ENCODE results near the gene PSMG3.

PSMG3 gene

DNA sequence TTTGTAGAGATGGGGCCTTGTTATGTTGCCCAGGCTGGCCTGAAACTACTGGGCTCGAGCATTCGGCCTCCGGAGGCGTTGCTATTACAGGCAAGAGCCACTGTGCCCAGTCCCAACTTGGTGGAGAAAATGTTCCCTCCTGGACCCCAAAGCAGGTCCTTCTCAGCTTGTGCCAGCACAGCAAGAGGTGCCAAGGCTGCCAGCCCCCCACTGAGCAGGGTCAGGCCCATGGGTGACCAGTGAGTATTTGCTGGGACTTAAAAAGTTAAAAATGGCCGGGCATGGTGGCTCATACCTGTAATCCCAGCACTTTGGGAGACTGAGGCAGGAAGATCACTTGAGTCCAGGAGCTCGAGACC lies 34.8 kb downstream of the PSMG3 start:
- no peak for TF ChIP-seq ZNF274 (IDR thresholded peaks at IDR 0.05; ENCODE audit: low read depth, low read length)

GRCh38 chr7:1534330-1535099 lies 35.3 kb downstream of the PSMG3 start:
- H3K4me3 ChIP-seq (ENCODE audit: low read length): no peak overlapping the region
- no peak for TF ChIP-seq ZNF274 (IDR thresholded peaks at IDR 0.05; ENCODE audit: low read depth, low read length)

More for the DNA sequence above, 34.8 kb downstream of the PSMG3 start:
- H3K4me3 ChIP-seq (ENCODE audit: low read length): no peak overlapping the region

DNA sequence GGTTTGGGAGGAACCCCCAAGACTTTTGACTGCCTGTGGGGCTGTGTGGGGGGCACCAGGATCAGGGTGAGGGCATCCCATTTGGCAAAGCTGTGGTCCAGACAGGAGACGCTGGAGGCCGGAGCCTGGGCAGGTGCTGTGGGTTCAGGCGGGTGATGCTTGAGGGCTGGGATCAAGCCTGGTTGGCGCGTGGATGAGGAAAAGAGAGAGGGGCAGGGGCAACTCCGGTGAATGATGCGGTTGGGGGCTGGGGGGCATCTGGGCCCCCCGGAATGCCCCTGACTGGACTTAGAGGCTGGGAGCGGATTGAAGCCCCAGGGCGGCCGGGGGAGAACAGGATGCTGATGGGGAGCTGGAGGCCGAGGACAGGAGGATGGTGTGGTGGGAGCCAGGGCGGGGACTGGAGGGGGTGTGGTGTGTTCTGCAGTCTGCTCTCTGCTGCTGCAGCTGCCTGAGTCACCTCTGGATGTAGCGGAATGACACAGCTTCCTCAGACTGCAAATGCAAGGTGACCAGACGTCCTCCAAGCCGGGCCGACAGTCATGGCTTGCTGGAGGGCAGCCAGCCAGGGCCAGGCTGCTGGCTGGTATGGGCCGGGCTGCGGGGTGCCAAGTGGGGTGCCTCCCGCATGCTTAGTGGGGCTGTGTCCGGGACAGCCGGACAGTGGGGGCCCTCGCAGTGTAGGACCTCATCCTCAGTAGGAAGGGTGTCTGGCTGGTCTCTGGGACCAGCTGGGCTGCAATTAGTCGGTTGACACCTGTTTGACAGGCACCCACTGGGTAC lies 36.1 kb downstream of the PSMG3 start:
- no peak overlapping the region for H3K4me3 ChIP-seq (ENCODE audit: low read length)

GRCh38 chr7:1533255-1533546 lies 36.6 kb downstream of the PSMG3 start:
- peak overlapping the region; percentile 66; the same call in 1 of the 2 replicates for H3K4me3 ChIP-seq (ENCODE audit: low read length)
- no peak for TF ChIP-seq ZNF274 (IDR thresholded peaks at IDR 0.05; ENCODE audit: low read depth, low read length)

More for the DNA sequence above, 36.1 kb downstream of the PSMG3 start:
- TF ChIP-seq ZNF274 (IDR thresholded peaks at IDR 0.05; ENCODE audit: low read depth, low read length): no peak

DNA sequence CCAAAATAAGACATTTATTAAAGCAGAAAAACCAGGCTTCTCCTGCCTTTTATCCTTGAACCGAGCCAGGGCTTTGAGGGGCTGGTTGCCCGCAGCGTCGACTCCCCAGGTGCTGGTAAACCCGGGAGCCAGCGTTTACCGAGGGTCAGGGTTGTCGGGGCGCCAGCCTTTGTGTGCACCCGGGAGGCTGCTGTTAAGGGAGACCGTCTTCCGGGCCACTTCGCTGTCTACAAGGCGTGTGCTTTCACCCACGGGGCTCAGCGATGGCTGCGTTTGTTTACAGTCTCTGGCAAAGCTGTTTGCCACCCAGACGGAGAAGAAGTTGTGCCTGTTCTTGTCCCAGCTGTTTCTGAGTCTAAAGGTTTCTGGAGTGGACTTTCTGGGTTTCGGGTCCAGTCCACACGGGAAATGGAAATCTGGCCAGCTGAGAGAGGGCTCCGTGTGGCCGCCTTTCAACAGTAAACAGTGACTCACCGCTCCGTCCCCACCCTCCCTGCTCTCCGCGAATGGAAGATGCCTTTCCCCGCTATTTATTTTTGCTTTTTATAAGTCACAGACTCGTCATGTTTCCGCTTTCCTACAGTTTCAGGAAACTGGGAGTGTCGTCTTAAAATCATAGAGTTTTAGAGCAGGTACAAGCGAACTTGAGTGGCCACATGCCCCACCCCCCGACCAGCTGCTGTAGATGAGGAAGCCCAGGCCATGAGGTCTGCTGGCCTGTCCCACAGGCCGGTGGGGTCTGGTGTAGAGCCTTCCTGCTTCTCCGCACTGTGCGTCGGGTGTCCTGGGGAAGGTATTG lies 37.2 kb downstream of the PSMG3 start:
- no peak for TF ChIP-seq ZNF274 (IDR thresholded peaks at IDR 0.05; ENCODE audit: low read depth, low read length)
- peak overlapping the region; percentile 66; the same call in 1 of the 2 replicates for H3K4me3 ChIP-seq (ENCODE audit: low read length)

- H3K4me3 ChIP-seq (ENCODE audit: low read length): peak overlapping the region; percentile 66; the same call in 1 of the 2 replicates
- no peak for TF ChIP-seq ZNF274 (IDR thresholded peaks at IDR 0.05; ENCODE audit: low read depth, low read length)
Measured at GRCh38 chr7:1531979-1532455, 37.8 kb downstream of the PSMG3 start.

GRCh38 chr7:1531263-1531978 lies 38.4 kb downstream of the PSMG3 start:
- peak overlapping the region; percentile 66 for H3K4me3 ChIP-seq (ENCODE audit: low read length)
- TF ChIP-seq ZNF274 (IDR thresholded peaks at IDR 0.05; ENCODE audit: low read depth, low read length): no peak

DNA sequence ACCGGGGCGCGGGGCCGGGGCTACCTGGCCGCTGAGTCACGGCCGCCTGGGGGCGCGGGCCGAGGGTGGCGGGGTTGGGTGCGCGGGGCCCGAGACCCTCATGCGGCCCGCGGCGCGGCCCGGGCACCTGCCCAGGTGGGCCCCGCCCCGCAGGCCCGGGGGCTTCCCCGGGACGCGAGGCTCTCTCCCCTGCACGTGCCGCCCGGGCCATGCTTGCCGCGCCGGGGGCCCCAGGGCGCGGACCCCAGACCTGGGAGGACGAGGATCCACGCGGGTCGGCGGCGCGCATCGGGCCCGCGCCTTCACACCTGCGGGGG lies 38.9 kb downstream of the PSMG3 start:
- no peak for TF ChIP-seq ZNF274 (IDR thresholded peaks at IDR 0.05; ENCODE audit: low read depth, low read length)
- peak overlapping the region; percentile 66 for H3K4me3 ChIP-seq (ENCODE audit: low read length)

DNA sequence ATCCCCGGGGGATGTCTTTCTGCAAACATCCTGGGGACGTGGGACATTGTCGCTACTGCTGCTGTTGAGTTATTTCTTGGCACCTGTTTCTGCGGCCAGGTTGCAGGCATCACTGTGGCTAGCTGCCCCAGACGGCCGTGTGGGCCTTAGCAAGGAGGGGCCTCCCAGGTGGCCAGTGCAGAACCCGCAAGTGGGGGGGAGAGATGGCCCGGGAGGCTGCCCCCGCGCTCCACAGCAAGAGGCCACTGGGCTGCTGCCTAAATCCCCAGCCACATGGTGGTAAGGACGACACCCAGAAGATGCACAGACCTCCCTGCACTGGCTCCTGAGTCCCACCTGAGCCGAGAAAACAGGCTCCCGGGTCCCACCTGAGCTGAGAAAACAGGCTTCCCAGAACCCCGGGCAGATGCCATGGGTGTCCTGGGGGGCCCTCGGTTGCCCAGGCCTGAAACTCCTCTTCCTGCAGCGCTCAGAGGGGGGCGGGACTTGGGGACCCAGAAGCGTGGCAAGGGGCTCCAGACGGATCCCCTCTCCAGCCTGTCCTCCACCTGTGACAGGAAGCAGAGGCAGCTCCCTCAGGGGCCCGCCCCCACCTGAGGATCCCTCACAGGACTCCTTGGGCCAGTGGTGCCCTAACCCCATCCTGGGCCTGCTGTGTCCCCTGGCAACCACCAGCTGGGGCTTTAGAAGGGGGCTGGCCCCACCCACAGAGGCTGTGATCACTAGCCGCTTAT lies 40.3 kb downstream of the PSMG3 start:
- H3K4me3 ChIP-seq (ENCODE audit: low read length): no peak overlapping the region
- TF ChIP-seq ZNF274 (IDR thresholded peaks at IDR 0.05; ENCODE audit: low read depth, low read length): no peak

DNA sequence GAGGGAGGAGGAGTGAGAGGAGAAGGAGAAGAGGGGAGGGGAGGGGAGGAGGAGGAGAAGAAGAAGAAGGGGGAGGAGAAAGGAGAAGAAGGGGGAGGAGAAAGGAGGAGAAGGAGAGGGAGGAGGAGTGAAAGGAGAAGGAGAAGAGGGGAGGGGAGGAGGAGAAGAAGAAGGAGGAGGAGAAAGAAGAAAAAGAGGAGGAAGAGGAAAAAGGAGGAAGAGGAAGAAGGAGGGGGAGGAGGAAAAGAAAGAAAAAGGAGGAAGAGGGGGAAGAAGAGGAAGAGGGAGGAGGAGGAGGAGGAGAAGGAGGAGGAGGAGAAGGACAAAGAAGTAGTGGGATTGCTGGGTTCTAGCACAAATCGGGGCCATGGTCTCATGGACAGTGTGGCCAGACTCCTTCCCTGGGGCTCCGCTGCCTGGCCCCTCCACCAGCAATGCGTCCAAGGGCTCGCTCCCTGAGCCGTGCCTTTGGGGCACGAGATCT lies 43.5 kb downstream of the PSMG3 start:
- no peak for TF ChIP-seq ZNF274 (IDR thresholded peaks at IDR 0.05; ENCODE audit: low read depth, low read length)
- no peak overlapping the region for H3K4me3 ChIP-seq (ENCODE audit: low read length)

DNA sequence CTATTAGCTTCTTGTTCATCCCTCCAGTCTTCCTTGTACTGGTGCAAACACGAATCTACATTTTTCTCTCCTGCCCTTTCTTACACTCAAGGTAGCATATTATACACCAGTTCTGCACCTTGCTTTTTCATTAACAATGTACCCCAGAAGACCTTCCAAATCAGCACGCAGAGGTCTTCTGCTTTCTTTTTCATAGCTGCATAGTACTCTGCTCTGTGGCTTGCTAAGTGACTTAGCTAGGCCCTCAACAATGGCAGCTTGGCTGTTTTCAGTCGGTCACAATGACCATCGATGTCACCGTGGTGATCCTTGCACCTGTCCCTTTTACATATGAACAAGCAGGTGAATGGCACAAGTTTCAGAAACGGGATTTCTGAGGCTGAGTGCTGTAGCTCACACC lies 44.4 kb downstream of the PSMG3 start:
- no peak for TF ChIP-seq ZNF274 (IDR thresholded peaks at IDR 0.05; ENCODE audit: low read depth, low read length)

DNA sequence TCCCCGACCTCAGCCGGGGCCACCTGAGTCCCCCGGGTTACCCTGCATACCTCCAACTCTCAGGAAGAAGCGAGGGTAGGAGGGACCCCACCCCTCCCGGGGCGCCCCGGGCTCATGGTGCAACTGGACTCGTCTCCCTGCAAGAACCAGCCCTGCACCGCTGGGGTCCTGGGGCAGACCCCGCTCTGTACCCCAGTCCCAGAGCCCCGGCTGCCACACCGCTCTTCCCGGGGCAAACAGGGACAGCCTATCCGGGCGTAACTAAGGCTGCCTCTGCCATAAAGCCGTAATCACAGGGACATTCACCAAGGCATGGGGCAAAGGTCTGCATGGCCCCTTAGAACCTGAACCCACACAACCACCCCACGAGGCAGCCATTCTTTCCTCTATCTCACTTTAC lies 46.0 kb downstream of the PSMG3 start:
- TF ChIP-seq ZNF274 (IDR thresholded peaks at IDR 0.05; ENCODE audit: low read depth, low read length): no peak
- H3K4me3 ChIP-seq (ENCODE audit: low read length): no peak overlapping the region

More for the DNA sequence above, 44.4 kb downstream of the PSMG3 start:
- H3K4me3 ChIP-seq (ENCODE audit: low read length): no peak overlapping the region

DNA sequence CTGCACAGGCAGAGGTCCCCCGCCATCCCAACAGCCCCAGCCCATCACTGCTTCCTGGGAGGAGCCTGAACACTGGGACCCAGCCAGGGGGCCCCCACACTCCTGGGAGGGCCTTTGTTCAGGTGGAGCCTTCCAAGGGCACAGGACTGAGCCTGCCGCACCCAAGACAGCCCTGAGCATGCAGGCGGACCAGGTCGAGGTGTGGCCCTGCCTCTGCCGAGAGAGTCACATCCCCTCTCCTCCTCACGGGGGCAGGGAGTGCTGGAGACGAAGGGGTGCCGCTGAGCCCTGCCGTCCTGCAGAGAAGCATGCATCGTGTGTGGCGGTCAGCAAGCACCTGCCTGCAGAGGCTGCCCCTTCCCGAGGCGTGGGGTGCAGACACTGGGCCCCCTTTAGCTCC lies 46.6 kb downstream of the PSMG3 start:
- no peak for TF ChIP-seq ZNF274 (IDR thresholded peaks at IDR 0.05; ENCODE audit: low read depth, low read length)
- no peak overlapping the region for H3K4me3 ChIP-seq (ENCODE audit: low read length)
